KOPT-K1 (cell line): ENCODE measurements around the gene PPP2R5C.

ENCODE experiments used
- H3K27ac ChIP-seq: fragments of 200-600 bp; sonication (generic); 2 replicates; pipeline ENCODE4 v1.5.1; 2016; ENCODE audit warnings: antibody characterized with exemption, mild to moderate bottlenecking, low read depth, low read length; ENCODE audit not compliant: poor library complexity, severe bottlenecking
- H3K36me3 ChIP-seq: fragments of 200-600 bp; sonication (generic); 2 replicates; pipeline ENCODE4 v1.5.1; 2017; ENCODE audit warnings: antibody characterized with exemption, mild to moderate bottlenecking, low read length, moderate library complexity; ENCODE audit not compliant: insufficient read depth
- H3K9me3 ChIP-seq: fragments of 200-600 bp; sonication (generic); 2 replicates; pipeline ENCODE4 v1.5.1; 2017; ENCODE audit warnings: antibody characterized with exemption, low read length, mild to moderate bottlenecking; ENCODE audit not compliant: insufficient read depth, poor library complexity, severe bottlenecking

The PPP2R5C gene

GRCh38 chr14:101875041-101875726, 113.7 kb downstream of the PPP2R5C start:
- Histone ChIP-seq H3K36me3 (peaks cover 17% of the 10 kb centered on the region; the same call in 1 of the 2 replicates), H3K27ac (peak overlapping the region; percentile 67)

GRCh38 chr14:101875727-101876554, 114.4 kb downstream of the PPP2R5C start:
- Histone ChIP-seq H3K36me3 (peaks cover 17% of the 10 kb centered on the region; the same call in 1 of the 2 replicates), H3K27ac (peak overlapping the region; percentile 67), H3K9me3 (no peaks in the 10 kb centered on the region)

More at GRCh38 chr14:101875041-101875726, 113.7 kb downstream of the PPP2R5C start:
- no peaks in the 10 kb centered on the region for H3K9me3 ChIP-seq

GRCh38 chr14:101876555-101876938, 115.0 kb downstream of the PPP2R5C start:
- H3K27ac ChIP-seq: peak overlapping the region; percentile 67

DNA sequence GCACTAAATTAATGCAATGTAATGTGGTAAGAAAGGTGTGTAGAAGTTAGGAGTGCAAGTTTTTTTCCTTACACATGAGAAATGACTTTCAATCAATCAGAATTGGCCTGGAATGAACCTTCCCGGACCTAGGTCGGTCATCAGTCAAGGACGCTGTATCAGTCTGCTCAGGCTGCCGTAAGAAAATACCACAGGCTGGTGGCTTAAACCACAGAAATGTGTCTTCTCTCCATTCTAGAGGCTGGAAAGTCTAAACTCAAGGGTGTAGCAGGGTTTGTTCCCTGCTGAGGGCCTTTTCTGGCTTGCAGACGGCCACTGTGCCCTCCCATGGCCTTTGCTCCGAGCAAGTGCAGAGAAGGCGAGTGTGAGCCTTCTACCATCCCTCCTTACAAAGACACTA, 116.3 kb downstream of the PPP2R5C start:
- H3K27ac ChIP-seq: peak overlapping the region; percentile 67
- peaks cover 31% of the 10 kb centered on the region for H3K36me3 ChIP-seq
- no peaks in the 10 kb centered on the region for H3K9me3 ChIP-seq

More at GRCh38 chr14:101876555-101876938, 115.0 kb downstream of the PPP2R5C start:
- Histone ChIP-seq H3K36me3 (peaks cover 19% of the 10 kb centered on the region), H3K9me3 (no peaks in the 10 kb centered on the region)

DNA sequence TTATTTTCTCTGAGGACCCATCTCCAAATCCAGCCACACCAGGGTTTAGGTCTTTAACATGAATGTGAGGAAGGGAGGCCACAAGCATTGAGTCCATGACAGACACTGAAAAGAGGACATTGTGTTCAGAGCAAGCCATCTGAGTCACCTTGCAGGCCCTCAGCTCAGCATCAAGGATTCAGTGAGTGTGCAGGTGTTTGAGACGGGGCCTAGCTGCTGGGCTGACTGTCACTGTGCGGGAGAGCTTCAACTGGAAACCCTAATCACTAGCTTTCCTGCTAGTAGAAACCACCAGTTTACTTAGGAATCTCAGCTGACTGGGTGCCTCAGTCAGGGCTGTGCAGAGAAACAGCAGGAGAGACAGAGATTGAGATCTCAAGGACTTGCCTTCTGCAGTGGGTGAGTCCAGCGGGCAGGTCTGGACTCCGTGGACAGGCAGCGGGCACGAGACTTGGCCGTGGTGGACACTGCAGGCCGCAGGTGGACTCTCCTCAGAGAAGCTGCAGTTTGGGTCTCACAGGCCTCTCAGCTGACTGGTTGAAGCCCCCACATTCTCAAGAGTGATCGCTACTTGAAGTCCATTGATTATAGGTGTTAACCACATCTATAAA, 116.8 kb downstream of the PPP2R5C start:
- H3K9me3 ChIP-seq: no peaks in the 10 kb centered on the region
- H3K36me3 ChIP-seq: peaks cover 37% of the 10 kb centered on the region
- peak overlapping the region; percentile 67 for H3K27ac ChIP-seq

DNA sequence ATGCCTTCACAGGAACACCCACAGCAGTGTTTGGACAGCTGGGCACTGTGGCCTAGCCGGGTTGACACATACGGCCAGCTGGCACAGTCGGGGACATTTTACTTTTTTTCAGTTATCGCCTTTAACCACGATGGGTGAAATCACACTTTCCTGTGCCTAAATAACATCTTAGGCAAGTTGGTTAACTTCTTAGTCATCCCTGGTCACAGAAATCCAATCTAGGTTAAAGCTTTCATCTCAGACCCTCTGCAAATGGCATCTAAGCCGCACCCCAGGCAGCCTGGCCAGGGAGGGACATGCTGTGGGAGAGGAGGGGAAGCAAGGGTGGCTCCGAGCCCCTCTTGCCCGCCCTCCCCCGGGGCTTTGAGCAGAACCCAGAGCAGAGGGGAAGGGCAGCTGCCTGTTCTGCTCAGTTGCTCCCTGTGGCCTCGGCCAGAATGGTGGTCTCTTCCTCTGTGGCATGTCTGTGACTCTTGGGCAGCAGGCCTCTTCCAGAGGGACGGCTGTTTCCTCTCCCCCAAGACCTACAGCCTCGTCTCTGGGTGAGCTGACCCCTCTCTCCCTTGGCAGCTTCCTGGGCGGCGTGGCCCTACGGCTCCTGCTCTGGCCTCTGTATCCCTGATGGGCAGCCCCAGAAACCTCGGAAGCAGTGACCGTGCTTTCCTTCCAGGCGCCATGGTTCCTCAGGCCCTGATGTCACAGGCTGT, 117.5 kb downstream of the PPP2R5C start:
- Histone ChIP-seq H3K27ac (peak overlapping the region; percentile 67), H3K36me3 (peaks cover 43% of the 10 kb centered on the region), H3K9me3 (no peaks in the 10 kb centered on the region)

DNA sequence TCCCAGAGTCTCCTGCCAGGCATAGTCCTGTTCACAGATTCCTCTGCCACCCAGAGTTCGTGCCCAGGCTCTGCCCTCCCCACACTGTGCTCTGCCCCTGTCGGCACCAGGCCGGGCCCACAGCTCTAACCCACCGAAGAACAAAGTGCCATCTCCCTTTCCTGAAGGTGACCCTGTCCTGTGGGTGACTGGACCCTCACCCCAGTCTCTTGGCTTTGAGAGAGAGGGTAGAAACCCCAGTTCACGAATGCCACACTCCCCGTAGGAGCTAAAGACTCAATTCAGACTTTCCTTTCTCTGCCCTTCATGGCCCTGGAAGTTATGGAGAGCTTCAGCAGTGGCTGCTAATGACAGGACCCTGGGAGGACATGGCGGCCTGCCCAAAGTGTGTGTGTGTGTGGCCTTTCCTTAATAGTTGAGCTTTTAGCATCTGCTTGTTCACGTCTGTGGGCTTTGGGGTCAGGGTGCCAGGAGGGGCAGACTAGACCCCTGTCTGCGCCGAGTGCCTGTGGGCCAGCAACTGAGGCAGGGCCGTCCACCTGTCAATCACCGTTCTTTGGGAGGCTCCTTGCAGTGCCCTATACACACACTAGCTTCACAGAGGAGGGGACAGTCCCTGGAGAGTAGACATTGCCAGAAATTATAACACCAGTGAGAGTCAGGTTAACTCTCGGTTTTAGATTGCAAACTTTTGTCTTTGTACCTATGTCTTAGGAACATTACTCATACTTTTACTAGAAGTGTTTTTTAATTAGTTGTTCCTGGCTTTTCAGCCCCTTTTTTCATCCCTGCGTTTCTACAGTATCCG, 118.2 kb downstream of the PPP2R5C start:
- Histone ChIP-seq H3K27ac (peak overlapping the region; percentile 67), H3K9me3 (no peaks in the 10 kb centered on the region)

GRCh38 chr14:101881426-101881825, 119.9 kb downstream of the PPP2R5C start:
- Histone ChIP-seq H3K9me3 (no peaks in the 10 kb centered on the region), H3K27ac (no peak overlapping the region), H3K36me3 (peaks cover 66% of the 10 kb centered on the region)

More for the DNA sequence above, 118.2 kb downstream of the PPP2R5C start:
- peaks cover 51% of the 10 kb centered on the region for H3K36me3 ChIP-seq

DNA sequence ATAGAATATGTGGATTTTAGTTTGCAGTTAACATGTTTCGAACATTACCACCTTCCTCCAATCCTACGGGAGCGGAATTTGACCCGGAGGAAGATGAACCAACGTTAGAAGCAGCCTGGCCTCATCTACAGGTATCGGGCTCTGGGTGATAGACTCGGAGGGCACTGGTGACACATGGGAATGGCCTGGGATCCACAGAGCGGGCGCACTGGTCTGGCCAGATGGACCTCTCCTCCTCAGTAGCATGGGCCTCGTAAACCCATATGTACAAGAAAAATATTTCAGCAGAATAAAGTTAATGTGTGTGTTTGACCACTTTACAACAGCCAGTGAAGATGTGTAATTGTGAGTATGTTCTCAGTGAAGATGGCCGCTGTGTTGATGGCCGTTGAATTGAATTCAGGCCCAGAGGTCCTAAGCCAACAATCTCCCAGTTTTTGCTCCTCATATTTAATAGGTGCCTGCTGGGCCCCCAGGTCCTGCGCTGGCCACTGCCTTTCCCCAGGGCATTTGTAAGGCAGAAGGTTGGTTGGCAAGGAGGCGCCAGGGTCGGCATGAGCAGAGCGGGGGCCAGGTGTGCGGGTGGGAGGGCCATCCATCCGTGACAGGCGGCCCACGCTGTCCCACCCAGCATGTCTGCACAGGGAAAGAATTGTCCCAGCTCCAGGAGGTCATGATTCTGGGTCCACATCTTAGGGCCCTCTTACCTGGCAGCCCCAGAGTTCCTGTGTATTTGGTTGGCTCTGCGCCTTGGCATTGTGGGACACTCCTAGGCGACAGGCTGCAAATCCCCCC, 120.8 kb downstream of the PPP2R5C start:
- H3K36me3 ChIP-seq: peaks cover 76% of the 10 kb centered on the region
- no peak overlapping the region for H3K27ac ChIP-seq
- no peaks in the 10 kb centered on the region for H3K9me3 ChIP-seq

DNA sequence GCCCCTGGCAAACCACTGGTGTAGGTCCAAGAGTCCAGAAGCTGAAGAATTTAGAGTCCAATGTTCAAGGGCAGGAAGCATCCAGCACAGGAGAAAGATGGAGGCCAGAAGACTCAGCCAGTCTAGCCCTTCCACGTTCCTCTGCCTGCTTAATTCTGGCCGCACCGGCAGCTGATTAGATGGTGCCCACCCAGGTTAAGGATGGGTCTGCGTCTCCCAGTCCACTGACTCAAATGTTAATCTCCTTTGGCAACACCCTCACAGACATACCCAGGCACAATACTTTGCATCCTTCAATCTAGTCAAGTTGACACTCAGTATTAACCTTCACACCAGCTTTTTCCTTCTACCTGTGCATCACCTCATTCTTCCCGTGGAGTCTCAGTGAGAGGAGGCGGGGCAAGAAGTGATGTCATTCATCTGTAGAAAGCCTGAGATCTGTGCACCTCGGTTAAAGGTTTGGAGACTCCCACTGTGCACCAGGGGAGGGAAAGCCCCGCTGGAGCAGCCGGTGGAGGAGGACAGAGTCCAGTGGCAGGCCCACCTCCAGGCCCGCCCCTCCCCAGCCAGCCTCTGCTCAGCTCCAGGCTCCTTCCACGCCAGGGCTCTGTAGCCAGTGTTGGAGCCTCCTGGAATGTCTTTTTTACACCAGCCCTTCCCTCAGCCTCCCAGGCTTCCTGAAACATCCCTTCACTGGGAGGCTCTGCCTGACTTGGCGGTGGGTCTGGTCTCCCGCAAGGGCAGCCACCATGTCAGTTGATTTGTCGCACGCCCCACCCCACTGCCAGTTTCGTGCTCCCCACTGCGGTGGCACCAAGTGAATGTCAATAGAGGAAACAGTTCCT, 122.8 kb downstream of the PPP2R5C start:
- H3K9me3 ChIP-seq: no peaks in the 10 kb centered on the region
- peaks cover 85% of the 10 kb centered on the region for H3K36me3 ChIP-seq
- H3K27ac ChIP-seq: no peak overlapping the region

- Histone ChIP-seq H3K9me3 (no peaks in the 10 kb centered on the region), H3K36me3 (peaks cover 86% of the 10 kb centered on the region), H3K27ac (no peak overlapping the region)
Measured at GRCh38 chr14:101884934-101885576, 123.5 kb downstream of the PPP2R5C start.

GRCh38 chr14:101887219-101887618, 125.7 kb downstream of the PPP2R5C start:
- H3K36me3 ChIP-seq: peaks cover 97% of the 10 kb centered on the region
- H3K27ac ChIP-seq: no peak overlapping the region
- H3K9me3 ChIP-seq: no peaks in the 10 kb centered on the region
